HepG2 (cell line): ENCODE results near the gene TRERF1. TPM values are rescaled to one million over a fixed set of nuclear protein-coding genes. Genes with fewer than 3 reads are reported as not detected.

Experiments
- ATAC-seq: fragments of 200-7000 bp; cut with Tn5 transposase; 3 replicates; pipeline ENCODE4 v1.9.1; 2020; ENCODE audit warnings: mild to moderate bottlenecking, moderate library complexity
- BruUV-seq: library from RNA; stranded (reverse); fragments of 400-500 nt; replicated peaks from 2 replicates; lab custom pipeline; 2021; lab: Mats Ljungman, UMichigan
- CTCF ChIA-PET: fragments of 300-600 bp; formaldehyde crosslinking; extraction: SDS; loops from one replicate; lab custom pipeline; 2021; ENCODE audit warnings: low total read pairs, inconsistent platforms, low intra/inter-chr PET ratio; lab: Yijun Ruan, JAX
- POLR2A ChIA-PET: fragments of 350-600 bp; sonication (Branson Sonifier 250); formaldehyde crosslinking; loops from one replicate; lab custom pipeline; 2020; ENCODE audit warnings: antibody characterized with exemption, inconsistent platforms; lab: Yijun Ruan, JAX
- DNase-seq: peaks from one replicate; pipeline ENCODE4 v3.0.0-alpha.2; 2015; ENCODE audit warnings: low spot score
- FAIRE-seq: peaks from 3 replicates; lab custom pipeline; 2011; peaks lifted over from hg19 to GRCh38; lab: Jason Lieb, UNC
- H2AFZ ChIP-seq: one replicate; pipeline ENCODE4 v1.6.1; 2011; ENCODE audit warnings: low read length, inconsistent platforms
- H3K27ac ChIP-seq: fragments of 300-600 bp; 3 replicates; pipeline ENCODE4 v1.8.0; 2011; ENCODE audit warnings: mixed run types, mild to moderate bottlenecking, mixed read lengths, low read length, inconsistent platforms; ENCODE audit not compliant: insufficient read depth; ENCODE audit errors: extremely low read length
- H3K27me3 ChIP-seq, 2 experiments: fragments of 200-600 bp in 1 of 2; 2 replicates in 1 of 2; 3 replicates in 1 of 2; pipeline versions ENCODE4 v1.6.0 to v1.8.0; 2011; ENCODE audit warnings: low read length in 2 of 2, mild to moderate bottlenecking in 2 of 2, moderate library complexity in 2 of 2, inconsistent platforms in 1 of 2; ENCODE audit not compliant: insufficient read depth in 2 of 2, control insufficient read depth in 1 of 2
- H3K36me3 ChIP-seq, 2 experiments: fragments of 200-600 bp in 1 of 2; replicated peaks in 1 of 2; 2 replicates in 1 of 2; 3 replicates in 1 of 2; pipeline versions ENCODE4 v1.5.1 to v1.8.0; 2011; ENCODE audit warnings: low read length in 2 of 2, inconsistent platforms in 1 of 2; ENCODE audit not compliant: insufficient read depth in 2 of 2, control insufficient read depth in 1 of 2
- H3K4me1 ChIP-seq: 2 replicates; pipeline ENCODE4 v1.5.1; 2012; ENCODE audit warnings: low read length, inconsistent platforms; ENCODE audit not compliant: insufficient read depth
- H3K4me2 ChIP-seq: 2 replicates; pipeline ENCODE4 v1.6.0; 2011; ENCODE audit warnings: low read depth, low read length, inconsistent platforms
- H3K4me3 ChIP-seq, 3 experiments: fragments of 200-600 bp in 1 of 3; sonication (generic), shearing (Covaris generic) in 1 of 3; replicated peaks in 1 of 3; 2 replicates each; pipeline ENCODE4 v1.5.1; 2011 to 2016; ENCODE audit warnings: low read length in 3 of 3, inconsistent platforms in 2 of 3, low read depth in 2 of 3, mild to moderate bottlenecking in 2 of 3, control low read depth in 1 of 3, mixed read lengths in 1 of 3; ENCODE audit not compliant: insufficient read depth in 1 of 3
- H3K79me2 ChIP-seq: one replicate; pipeline ENCODE4 v1.6.1; 2011; ENCODE audit warnings: low read length, inconsistent platforms; ENCODE audit not compliant: insufficient read depth
- H3K9ac ChIP-seq: 2 replicates; pipeline ENCODE4 v1.6.0; 2011; ENCODE audit warnings: mild to moderate bottlenecking, low read depth, low read length, inconsistent platforms; ENCODE audit not compliant: insufficient read depth
- H3K9me3 ChIP-seq: 2 replicates; pipeline ENCODE4 v1.5.1; 2012; ENCODE audit warnings: mild to moderate bottlenecking, low read length
- H4K20me1 ChIP-seq: 2 replicates; pipeline ENCODE4 v1.6.0; 2011; ENCODE audit warnings: inconsistent platforms, mild to moderate bottlenecking, low read length, moderate library complexity; ENCODE audit not compliant: insufficient read depth
- DDIT3 ChIP-seq: sonication (generic); formaldehyde crosslinking; IDR thresholded peaks from 2 replicates; pipeline ENCODE4 v1.4.0; 2020; ENCODE audit warnings: mild to moderate bottlenecking, missing genetic modification reagents
- KLF12 ChIP-seq: sonication (generic); formaldehyde crosslinking; IDR thresholded peaks from 2 replicates; pipeline ENCODE4 v1.4.0; 2020; ENCODE audit warnings: missing genetic modification reagents, borderline replicate concordance
- ZNF713 ChIP-seq: sonication (generic); formaldehyde crosslinking; IDR thresholded peaks from 2 replicates; pipeline ENCODE4 v1.4.0; 2020; ENCODE audit warnings: mild to moderate bottlenecking, missing genetic modification reagents
- ZNF747 ChIP-seq: sonication (generic); formaldehyde crosslinking; IDR thresholded peaks from 2 replicates; pipeline ENCODE4 v1.8.1; 2023; ENCODE audit warnings: missing genetic modification reagents, mild to moderate bottlenecking, borderline replicate concordance
- WGBS: methylation state at CpG from one replicate; pipeline ENCODE4 v1.1.6; 2017; ENCODE audit warnings: low lambda C conversion rate; 5-methylcytosine and 5-hydroxymethylcytosine counted together
- in situ Hi-C: cut with HindIII; loops from 2 replicates; pipeline ENCODE4 v1.10.0; 2017; ENCODE audit warnings: low pct_unique_long_range_greater_than_20kb; ENCODE audit not compliant: extremely low pct_ligation_motif_present
- intact Hi-C: fragments of 100-400 bp; cut with micrococcal nuclease; formaldehyde crosslinking; loops from one replicate; pipeline ENCODE4 v1.10.0; 2022; ENCODE audit not compliant: unreplicated experiment
- polyA plus RNA-seq, 8 experiments: library from polyadenylated mRNA; depleted of rRNA in 3 of 8; stranded (reverse) in 7 of 8; unstranded in 1 of 8; fragments of >200 nt; fragmentation: Illumina TruSeq in 4 of 8; extraction: Trizol in 4 of 8; gene quantifications; 2 replicates each; pipeline versions ENCODE4 v1.2.1 to v1.2.3, GENCODE V29; 2011 to 2016; ENCODE audit warnings: low read depth in 4 of 8, missing spikeins in 1 of 8, mixed read lengths in 1 of 8; ENCODE audit not compliant: insufficient read depth in 1 of 8
- total RNA-seq, 5 experiments: library from RNA; depleted of rRNA; stranded (reverse); fragments of >200 nt; fragmentation: Illumina TruSeq; extraction: Trizol; gene quantifications; 2 replicates each; pipeline ENCODE4 v1.2.3, GENCODE V29; 2016; ENCODE audit warnings: low read depth in 1 of 5

TRERF1 gene
- total and polyA plus RNA-seq, 2 of the 13 experiments (the other 11 are each of a cell fraction or from before 2014, with no cell fraction given): 0.02 TPM; not detected in 1

GRCh38 chr6:42301986-42302385 lies 149.7 kb downstream of the TRERF1 start:
- Histone ChIP-seq H3K9me3 (no peaks in the 10 kb centered on the region), H2AFZ (no peak overlapping the region), H3K27me3 (peaks cover 3 to 21% of the 10 kb centered on the region in 2 experiments; a peak in 2 of 5 replicates), H3K9ac (no peak overlapping the region), H3K4me2 (no peak overlapping the region), H3K27ac (no peak overlapping the region), H3K79me2 (no peaks in the 10 kb centered on the region), H4K20me1 (no peaks in the 10 kb centered on the region), H3K4me3 (no peak overlapping the region), H3K36me3 (no peaks in the 10 kb centered on the region), H3K4me1 (no peaks in the 10 kb centered on the region)
- TF ChIP-seq ZNF747 (CRISPR knock-in tag) (no peak), DDIT3 (CRISPR knock-in tag) (no peak)
- DNase-seq: no peak
- intact Hi-C loops (no loop called here), in situ Hi-C loops (no loop called here)
- POLR2A ChIA-PET: no interaction called here
- FAIRE-seq: no peak
- no peak for ATAC-seq
- 9% methylated on average over 1 of the region's 1 CpG for WGBS
- BruUV-seq: no TSS peak
- CTCF ChIA-PET: no interaction called here

- no peak for FAIRE-seq
- Histone ChIP-seq H3K9me3 (no peaks in the 10 kb centered on the region), H3K4me2 (no peak overlapping the region), H3K4me3 (no peak overlapping the region), H3K36me3 (no peaks in the 10 kb centered on the region)
- intact Hi-C loops: no loop called here
- no TSS peak for BruUV-seq
- no peak for ATAC-seq
- WGBS: 5% methylated on average over 1 of the region's 1 CpG
- TF ChIP-seq ZNF713 (no peak), KLF12 (no peak)
- TF ChIP-seq, all 625 proteins: peak for 0
- ChIA-PET CTCF (no interaction called here), POLR2A (no interaction called here)
- H3K4me1 ChIP-seq: no peaks in the 10 kb centered on the region
- H3K9ac ChIP-seq: no peak overlapping the region
- H2AFZ ChIP-seq: no peak overlapping the region
- H3K79me2 ChIP-seq: no peaks in the 10 kb centered on the region
- in situ Hi-C loops: no loop called here
- H3K27ac ChIP-seq: no peak overlapping the region
- H3K27me3 ChIP-seq: peaks cover 1 to 15% of the 10 kb centered on the region in 2 experiments; a peak in 2 of 5 replicates
- no peak for DNase-seq
- no peaks in the 10 kb centered on the region for H4K20me1 ChIP-seq
These were observed 151.0 kb downstream of the TRERF1 start for GRCh38 chr6:42300701-42301100.
